ENCODE measurements around the gene PCDHA6.
"Not testable (repeated sequence)": the region's sequence is repeated elsewhere in the genome, so short reads cannot be mapped to it uniquely, and the experiment has no call there.

PCDHA6 gene

DNA sequence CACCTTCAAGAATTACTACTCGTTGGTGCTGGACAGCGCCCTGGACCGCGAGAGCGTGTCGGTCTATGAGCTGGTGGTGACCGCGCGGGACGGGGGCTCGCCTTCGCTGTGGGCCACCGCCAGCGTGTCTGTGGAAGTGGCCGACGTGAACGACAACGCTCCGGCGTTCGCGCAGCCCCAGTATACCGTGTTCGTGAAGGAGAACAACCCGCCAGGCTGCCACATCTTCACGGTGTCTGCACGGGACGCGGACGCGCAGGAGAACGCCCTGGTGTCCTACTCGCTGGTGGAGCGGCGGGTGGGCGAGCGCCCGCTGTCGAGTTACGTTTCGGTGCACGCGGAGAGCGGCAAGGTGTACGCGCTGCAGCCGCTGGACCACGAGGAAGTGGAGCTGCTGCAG, 4.8 kb upstream of the PCDHA6 start:
- not testable (repeated sequence) for DNase-seq

DNA sequence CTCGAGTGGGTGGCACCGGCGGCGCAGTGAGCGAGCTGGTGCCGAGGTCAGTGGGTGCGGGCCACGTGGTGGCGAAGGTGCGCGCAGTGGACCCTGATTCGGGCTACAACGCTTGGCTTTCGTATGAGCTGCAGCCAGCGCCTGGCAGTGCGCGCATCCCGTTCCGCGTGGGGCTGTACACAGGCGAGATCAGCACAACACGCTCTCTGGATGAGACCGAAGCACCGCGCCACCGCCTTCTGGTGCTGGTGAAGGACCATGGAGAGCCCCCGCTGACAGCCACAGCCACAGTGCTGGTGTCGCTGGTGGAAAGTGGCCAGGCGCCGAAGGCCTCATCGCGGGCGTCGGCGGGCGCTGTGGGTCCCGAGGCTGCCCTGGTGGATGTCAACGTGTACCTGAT, 4.3 kb upstream of the PCDHA6 start:
- no peak for DNase-seq

DNA sequence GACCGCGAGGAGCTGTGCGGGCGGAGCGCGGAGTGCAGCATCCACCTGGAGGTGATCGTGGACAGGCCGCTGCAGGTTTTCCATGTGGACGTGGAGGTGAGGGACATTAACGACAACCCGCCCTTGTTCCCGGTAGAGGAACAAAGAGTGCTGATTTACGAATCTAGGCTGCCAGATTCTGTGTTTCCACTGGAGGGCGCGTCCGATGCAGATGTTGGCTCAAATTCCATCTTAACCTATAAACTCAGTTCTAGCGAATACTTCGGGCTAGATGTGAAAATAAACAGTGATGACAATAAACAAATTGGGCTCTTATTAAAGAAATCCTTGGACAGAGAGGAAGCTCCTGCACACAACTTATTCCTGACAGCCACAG, 590 bp downstream of the PCDHA6 start:
- no peak for DNase-seq

DNA sequence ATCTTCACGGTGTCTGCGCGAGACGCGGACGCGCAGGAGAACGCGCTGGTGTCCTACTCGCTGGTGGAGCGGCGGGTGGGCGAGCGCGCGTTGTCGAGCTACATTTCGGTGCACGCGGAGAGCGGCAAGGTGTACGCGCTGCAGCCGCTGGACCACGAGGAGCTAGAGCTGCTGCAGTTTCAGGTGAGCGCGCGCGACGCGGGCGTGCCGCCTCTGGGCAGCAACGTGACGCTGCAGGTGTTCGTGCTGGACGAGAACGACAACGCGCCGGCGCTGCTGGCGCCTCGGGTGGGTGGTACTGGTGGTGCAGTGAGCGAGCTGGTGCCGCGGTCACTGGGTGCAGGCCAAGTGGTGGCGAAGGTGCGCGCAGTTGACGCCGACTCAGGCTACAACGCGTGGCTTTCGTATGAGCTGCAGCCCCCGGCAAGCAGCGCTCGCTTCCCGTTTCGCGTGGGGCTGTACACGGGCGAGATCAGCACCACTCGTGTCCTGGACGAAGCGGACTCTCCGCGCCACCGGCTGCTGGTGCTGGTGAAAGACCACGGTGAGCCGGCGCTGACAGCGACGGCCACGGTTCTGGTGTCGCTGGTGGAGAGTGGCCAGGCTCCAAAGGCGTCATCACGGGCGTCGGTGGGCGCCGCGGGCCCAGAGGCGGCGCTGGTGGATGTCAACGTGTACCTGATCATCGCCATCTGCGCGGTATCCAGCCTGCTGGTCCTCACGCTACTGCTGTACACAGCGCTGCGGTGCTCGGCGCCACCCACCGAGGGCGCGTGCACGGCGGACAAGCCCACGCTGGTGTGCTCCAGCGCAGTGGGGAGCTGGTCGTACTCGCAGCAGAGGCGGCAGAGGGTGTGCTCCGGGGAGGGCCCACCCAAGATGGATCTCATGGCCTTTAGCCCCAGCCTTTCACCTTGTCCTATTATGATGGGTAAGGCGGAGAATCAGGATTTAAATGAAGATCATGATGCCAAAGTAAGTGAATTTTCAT, 2.0 kb downstream of the PCDHA6 start:
- not testable (repeated sequence) for DNase-seq

DNA sequence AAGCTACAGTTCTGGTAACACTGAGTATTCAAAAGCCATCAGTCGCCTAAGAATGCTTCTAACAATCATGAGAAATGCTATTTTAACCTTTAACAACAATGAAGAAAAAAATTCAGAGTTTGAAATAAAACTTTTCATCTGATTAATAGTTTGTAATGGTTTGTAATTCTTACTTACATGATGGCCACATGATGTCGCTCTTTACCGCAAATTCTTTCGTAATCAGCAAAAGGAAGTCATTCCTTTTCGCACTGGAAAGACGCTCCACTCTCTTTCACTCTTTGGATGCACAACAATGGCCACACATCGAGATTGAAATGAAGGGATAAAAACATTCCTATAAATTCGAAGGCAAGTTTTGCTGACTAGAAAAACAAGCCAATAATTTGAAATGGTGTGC, 6.2 kb downstream of the PCDHA6 start, which contains the start of gene PCDHA7:
Gene PCDHA7, plus strand, starts transcription at position 277 of the 400 bp plus-strand sequence. Its CDS starts 115 bp downstream, at position 392.
- DNase-seq = no peak

DNA sequence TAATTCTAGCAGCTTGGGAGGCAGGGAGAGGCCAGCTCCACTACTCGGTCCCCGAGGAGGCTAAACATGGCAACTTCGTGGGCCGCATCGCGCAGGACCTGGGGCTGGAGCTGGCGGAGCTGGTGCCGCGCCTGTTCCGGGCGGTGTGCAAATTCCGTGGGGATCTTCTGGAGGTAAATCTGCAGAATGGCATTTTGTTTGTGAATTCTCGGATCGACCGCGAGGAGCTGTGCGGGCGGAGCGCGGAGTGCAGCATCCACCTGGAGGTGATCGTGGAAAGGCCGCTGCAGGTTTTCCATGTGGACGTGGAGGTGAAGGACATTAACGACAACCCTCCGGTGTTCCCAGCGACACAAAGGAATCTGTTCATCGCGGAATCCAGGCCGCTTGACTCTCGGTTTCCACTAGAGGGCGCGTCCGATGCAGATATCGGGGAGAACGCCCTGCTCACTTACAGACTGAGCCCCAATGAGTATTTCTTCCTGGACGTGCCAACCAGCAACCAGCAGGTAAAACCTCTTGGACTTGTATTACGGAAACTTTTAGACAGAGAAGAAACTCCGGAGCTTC, 6.8 kb downstream of the PCDHA6 start:
- not testable (repeated sequence) for DNase-seq

DNA sequence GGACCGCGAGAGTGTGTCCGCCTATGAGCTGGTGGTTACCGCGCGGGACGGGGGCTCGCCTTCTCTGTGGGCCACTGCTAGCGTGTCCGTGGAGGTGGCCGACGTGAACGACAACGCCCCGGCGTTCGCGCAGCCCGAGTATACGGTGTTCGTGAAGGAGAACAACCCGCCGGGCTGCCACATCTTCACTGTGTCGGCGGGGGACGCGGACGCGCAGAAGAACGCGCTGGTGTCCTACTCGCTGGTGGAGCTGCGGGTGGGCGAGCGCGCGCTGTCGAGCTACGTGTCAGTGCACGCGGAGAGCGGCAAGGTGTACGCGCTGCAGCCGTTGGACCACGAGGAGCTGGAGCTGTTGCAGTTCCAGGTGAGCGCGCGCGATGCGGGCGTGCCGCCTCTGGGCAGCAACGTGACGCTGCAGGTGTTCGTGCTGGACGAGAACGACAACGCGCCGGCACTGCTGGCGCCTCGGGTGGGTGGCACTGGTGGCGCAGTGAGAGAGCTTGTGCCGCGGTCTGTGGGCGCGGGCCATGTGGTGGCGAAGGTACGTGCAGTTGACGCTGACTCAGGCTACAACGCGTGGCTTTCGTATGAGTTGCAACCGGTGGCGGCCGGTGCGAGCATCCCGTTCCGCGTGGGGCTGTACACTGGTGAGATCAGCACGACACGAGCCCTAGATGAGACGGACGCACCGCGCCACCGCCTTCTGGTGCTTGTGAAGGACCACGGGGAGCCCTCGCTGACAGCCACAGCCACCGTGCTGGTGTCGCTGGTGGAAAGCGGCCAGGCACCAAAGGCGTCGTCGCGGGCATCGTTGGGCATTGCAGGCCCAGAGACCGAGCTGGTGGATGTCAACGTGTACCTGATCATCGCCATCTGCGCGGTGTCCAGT, 8.1 kb downstream of the PCDHA6 start:
- DNase-seq = no peak

DNA sequence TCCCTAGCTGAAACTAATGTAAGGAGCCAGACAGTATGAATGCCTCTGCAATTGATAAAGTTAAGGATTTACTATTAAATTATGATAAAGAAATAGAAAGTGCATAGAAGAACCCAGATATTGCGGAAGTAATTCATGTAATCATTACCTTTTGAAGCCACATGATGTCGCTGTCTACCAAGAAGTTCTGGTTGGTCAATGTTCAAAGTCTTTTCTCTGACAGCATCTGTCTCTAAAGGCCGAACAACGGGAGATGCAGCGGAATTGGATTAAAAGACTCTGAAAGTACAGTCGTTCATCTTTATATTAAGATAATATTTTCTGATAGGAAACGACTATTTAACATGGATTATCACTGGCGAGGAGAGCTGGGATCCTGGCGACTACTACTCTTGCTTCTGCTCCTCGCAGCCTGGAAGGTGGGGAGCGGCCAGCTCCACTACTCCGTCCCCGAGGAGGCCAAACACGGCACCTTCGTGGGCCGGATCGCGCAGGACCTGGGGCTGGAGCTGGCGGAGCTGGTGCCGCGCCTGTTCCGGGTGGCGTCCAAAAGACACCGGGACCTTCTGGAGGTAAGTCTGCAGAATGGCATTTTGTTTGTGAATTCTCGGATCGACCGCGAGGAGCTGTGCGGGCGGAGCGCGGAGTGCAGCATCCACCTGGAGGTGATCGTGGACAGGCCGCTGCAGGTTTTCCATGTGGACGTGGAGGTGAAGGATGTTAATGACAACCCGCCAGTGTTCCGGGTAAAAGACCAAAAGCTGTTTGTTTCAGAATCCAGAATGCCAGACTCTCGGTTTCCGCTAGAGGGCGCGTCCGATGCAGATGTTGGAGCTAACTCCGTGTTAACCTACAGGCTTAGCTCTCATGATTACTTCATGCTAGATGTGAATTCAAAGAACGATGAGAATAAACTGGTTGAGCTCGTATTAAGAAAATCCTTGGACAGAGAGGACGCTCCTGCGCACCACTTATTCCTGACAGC, 13.5 kb downstream of the PCDHA6 start, which contains the start of gene PCDHA8:
Gene PCDHA8, plus strand, starts transcription at position 210 of the 985 bp plus-strand sequence. Its CDS starts 135 bp downstream, at position 345.
- peak; percentile 31 for DNase-seq

DNA sequence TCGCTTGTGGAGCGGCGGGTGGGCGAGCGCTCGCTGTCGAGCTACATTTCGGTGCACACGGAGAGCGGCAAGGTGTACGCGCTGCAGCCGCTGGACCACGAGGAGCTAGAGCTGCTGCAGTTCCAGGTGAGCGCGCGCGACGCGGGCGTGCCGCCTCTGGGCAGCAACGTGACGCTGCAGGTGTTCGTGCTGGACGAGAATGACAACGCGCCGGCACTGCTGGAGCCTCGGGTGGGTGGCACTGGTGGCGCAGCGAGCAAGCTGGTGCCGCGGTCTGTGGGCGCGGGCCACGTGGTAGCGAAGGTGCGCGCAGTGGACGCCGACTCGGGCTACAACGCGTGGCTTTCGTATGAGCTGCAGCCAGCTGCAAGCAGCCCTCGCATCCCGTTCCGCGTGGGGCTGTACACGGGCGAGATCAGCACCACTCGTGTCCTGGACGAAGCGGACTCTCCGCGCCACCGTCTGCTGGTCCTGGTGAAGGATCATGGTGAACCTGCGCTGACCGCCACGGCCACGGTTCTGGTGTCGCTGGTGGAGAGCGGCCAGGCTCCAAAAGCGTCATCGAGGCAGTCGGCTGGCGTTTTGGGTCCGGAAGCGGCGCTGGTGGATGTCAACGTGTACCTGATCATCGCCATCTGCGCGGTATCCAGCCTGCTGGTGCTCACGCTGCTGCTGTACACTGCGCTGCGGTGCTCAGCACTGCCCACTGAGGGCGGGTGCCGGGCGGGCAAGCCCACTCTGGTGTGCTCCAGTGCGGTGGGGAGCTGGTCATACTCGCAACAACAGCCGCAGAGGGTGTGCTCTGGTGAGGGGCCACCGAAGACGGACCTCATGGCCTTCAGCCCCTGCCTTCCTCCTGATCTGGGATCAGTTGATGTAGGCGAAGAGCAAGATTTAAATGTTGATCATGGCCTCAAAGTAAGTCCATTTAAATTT, 15.3 kb downstream of the PCDHA6 start:
- DNase-seq = no peak

DNA sequence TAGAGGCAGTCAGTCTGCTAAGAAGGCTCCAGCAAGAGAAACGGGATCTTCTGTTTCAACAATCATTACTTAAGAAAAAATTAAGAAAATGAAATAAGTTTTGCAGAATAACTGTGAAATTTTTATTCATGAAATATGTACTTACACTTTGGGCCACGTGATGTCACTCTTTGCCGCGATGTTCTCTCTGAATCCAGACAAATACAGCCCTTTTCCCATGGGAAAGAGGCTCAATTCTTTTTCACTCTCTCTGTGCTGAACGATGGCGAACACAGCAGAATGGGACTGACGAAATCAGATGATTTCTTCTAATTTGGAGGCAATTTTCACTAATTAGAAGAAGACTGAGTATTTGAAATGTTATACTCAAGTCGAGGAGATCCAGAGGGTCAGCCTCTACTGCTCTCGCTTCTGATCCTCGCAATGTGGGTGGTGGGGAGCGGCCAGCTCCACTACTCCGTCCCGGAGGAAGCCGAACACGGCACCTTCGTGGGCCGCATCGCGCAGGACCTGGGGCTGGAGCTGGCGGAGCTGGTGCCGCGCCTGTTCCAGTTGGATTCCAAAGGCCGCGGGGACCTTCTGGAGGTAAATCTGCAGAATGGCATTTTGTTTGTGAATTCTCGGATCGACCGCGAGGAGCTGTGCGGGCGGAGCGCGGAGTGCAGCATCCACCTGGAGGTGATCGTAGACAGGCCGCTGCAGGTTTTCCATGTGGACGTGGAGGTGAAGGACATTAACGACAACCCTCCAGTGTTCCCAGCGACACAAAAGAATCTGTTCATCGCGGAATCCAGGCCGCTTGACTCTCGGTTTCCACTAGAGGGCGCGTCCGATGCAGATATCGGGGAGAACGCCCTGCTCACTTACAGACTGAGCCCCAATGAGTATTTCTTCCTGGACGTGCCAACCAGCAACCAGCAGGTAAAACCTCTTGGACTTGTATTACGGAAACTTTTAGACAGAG, 20.7 kb downstream of the PCDHA6 start, which contains the start of gene PCDHA9:
Gene PCDHA9, plus strand, starts transcription at position 244 of the 964 bp plus-strand sequence. Its CDS starts 114 bp downstream, at position 358.
- DNase-seq = not testable (repeated sequence)

DNA sequence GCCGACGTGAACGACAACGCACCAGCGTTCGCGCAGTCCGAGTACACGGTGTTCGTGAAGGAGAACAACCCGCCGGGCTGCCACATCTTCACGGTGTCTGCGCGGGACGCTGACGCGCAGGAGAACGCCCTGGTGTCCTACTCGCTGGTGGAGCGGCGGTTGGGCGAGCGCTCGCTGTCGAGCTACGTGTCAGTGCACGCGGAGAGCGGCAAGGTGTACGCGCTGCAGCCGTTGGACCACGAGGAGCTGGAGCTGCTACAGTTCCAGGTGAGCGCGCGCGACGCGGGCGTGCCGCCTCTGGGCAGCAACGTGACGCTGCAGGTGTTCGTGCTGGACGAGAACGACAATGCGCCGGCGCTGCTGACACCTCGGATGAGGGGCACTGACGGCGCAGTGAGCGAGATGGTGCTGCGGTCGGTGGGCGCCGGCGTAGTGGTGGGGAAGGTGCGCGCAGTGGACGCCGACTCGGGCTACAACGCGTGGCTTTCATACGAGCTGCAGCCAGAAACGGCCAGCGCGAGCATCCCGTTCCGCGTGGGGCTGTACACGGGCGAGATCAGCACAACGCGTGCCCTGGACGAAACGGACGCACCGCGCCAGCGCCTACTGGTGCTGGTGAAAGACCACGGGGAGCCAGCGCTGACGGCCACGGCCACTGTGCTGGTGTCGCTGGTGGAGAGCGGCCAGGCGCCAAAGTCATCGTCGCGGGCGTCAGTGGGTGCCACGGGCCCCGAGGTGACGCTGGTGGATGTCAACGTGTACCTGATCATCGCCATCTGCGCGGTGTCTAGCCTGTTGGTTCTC, 22.3 kb downstream of the PCDHA6 start:
- not testable (repeated sequence) for DNase-seq

DNA sequence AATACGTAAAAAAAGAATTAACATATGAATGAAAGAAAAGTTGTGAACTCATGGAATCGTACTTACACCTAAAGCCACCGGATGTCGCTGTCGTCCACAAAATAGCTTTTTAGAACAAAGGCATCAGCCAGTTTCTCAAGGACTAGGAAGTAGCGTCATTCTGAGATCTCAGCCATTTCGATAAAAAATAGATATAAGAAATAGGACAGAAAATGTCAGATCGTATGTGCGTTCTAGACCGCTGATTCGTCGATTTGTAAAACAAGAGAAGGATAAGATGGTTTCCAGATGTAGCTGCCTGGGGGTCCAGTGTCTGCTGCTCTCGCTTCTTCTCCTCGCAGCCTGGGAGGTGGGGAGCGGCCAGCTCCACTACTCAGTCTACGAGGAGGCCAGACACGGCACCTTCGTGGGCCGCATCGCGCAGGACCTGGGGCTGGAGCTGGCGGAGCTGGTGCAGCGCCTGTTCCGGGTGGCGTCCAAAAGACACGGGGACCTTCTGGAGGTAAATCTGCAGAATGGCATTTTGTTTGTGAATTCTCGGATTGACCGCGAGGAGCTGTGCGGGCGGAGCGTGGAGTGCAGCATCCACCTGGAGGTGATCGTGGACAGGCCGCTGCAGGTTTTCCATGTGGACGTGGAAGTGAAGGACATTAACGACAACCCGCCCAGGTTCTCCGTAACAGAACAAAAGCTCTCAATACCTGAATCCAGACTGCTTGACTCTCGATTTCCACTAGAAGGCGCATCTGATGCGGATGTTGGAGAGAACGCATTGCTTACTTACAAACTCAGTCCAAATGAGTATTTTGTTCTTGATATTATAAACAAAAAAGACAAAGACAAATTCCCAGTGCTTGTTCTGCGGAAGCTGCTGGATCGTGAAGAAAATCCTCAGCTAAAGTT, 28.3 kb downstream of the PCDHA6 start, which contains the start of gene PCDHA10:
Gene PCDHA10, plus strand, starts transcription at position 126 of the 903 bp plus-strand sequence. Its CDS starts 152 bp downstream, at position 278.
- DNase-seq = no peak

DNA sequence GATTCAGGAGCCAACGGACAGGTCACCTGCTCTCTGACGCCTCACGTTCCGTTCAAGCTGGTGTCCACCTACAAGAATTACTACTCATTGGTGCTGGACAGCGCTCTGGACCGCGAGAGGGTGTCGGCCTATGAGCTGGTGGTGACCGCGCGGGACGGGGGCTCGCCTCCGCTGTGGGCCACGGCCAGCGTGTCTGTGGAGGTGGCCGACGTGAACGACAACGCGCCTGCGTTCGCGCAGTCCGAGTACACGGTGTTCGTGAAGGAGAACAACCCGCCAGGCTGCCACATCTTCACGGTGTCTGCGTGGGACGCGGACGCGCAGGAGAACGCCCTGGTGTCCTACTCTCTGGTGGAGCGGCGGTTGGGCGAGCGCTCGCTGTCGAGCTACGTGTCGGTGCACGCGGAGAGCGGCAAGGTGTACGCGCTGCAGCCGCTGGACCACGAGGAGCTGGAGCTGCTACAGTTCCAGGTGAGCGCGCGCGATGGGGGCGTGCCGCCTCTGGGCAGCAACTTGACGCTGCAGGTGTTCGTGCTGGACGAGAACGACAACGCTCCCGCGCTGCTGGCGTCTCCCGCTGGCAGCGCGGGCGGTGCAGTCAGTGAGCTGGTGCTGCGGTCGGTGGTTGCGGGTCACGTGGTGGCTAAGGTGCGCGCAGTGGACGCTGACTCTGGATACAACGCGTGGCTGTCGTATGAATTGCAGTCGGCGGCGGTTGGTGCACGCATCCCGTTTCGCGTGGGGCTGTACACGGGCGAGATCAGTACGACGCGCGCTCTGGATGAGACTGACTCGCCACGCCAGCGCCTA, 29.6 kb downstream of the PCDHA6 start:
- DNase-seq = no peak

DNA sequence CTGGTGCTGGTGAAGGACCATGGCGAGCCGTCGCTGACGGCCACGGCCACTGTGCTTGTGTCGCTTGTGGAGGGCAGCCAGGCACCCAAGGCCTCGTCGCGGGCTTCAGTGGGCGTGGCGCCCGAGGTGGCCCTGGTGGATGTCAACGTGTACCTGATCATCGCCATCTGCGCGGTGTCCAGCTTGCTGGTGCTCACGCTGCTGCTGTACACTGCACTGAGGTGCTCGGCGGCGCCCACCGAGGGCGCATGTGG, 30.2 kb downstream of the PCDHA6 start:
- no peak for DNase-seq

DNA sequence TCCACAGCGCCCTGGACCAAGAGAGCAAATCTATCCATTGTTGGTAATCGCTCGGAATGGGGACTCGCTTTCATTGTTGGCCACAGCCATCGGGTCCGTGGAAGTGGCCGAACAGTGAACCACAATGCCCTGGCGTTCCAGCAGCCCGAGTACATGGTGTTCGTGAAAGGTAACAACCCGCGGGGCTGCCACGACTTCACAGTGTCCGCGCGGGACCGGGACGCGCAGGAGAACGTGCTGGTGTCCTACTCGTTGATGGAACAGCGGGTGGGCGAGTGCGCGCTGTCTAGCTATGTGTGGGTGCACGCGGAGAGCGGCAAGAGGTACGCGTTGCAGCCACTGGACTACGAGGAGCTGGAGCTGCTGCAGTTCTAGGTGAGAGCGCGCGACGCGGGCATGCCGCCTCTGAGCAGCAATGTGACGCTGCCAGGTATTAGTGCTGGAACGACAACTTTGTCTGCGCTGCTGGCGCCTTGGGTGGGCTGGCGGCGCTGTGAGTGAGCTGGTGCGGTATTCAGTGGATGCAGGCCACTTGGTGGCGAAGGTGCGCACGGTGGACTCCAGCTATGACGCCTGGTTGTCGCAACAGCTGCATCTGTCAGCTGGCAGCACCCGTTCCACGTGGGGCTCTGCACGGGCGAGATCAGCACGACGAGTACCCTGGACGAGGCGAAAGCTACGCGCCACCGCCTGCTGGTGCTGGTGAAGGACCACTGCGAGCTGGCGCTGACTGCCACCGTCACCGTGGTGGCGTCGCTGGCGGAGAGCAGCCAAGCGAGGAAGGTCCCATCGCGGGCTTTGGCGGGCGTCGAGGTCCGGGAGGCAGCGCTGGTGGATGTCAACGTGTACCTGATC, 34.9 kb downstream of the PCDHA6 start:
- DNase-seq = no peak
